Immature natural killer cell (primary cell): ENCODE data around the gene MTREX. TPM values are rescaled to one million over a fixed set of nuclear protein-coding genes. Genes with fewer than 3 reads are reported as not detected.

Experiments
- DNase-seq, 3 donors: peaks; one replicate each; pipeline ENCODE4 v3.0.0; 2022; ENCODE audit warnings: mixed read lengths in 1 of 3
- H3K27ac Mint-ChIP-seq, 6 donors: one replicate each; pipeline ENCODE4 v1.8.0; 2020; ENCODE audit warnings: mixed read lengths in 6 of 6, mild to moderate bottlenecking in 5 of 6, inconsistent platforms in 4 of 6, moderate library complexity in 3 of 6
- H3K27me3 Mint-ChIP-seq, 3 donors: one replicate each; pipeline ENCODE4 v1.8.0; 2020 to 2021; ENCODE audit warnings: low read depth in 3 of 3, mild to moderate bottlenecking in 3 of 3, mixed read lengths in 3 of 3, moderate library complexity in 3 of 3, inconsistent platforms in 1 of 3
- H3K36me3 Mint-ChIP-seq, 3 donors: one replicate each; pipeline ENCODE4 v1.8.0; 2020; ENCODE audit warnings: mixed read lengths in 3 of 3, inconsistent platforms in 2 of 3, mild to moderate bottlenecking in 2 of 3
- H3K4me1 Mint-ChIP-seq, 2 donors: one replicate each; pipeline ENCODE4 v1.8.0; 2020; ENCODE audit warnings: inconsistent platforms in 2 of 2, mild to moderate bottlenecking in 2 of 2, mixed read lengths in 2 of 2, moderate library complexity in 1 of 2
- H3K4me3 Mint-ChIP-seq, 5 donors: one replicate each; pipeline ENCODE4 v1.8.0; 2020; ENCODE audit warnings: mild to moderate bottlenecking in 5 of 5, mixed read lengths in 5 of 5, inconsistent platforms in 3 of 5, moderate library complexity in 3 of 5
- H3K9me3 Mint-ChIP-seq, 6 donors: one replicate each; pipeline ENCODE4 v1.8.0; 2020; ENCODE audit warnings: mild to moderate bottlenecking in 6 of 6, mixed read lengths in 6 of 6, inconsistent platforms in 4 of 6, moderate library complexity in 3 of 6
- polyA plus RNA-seq, 3 donors: library from polyadenylated mRNA; unstranded; fragments of 300-500 nt; fragmentation: Illumina TruSeq; gene quantifications; one replicate each; pipeline ENCODE4 v1.2.3, GENCODE V29; 2021

Gene MTREX
- polyA plus RNA-seq, 3 donors from 2014 or later = 21.8 to 29.3 (median 24.4) TPM

GRCh38 chr5:55429613-55430253 lies 121.9 kb downstream of the MTREX start:
- H3K9me3 Mint-ChIP-seq = peaks cover 15 to 44% (median 32%) of the 10 kb centered on the region in 6 donors
- H3K36me3 Mint-ChIP-seq = peaks cover 36 to 82% (median 75%) of the 10 kb centered on the region in 3 donors
- peaks cover 0 to 8% (median 0%) of the 10 kb centered on the region in 3 donors for H3K27me3 Mint-ChIP-seq
- H3K4me3 Mint-ChIP-seq = no peak overlapping the region
- no peaks in the 10 kb centered on the region for H3K4me1 Mint-ChIP-seq
- DNase-seq = no peak
- H3K27ac Mint-ChIP-seq = no peak overlapping the region

- H3K36me3 Mint-ChIP-seq = peaks cover 29 to 70% (median 58%) of the 10 kb centered on the region in 3 donors
Observed at GRCh38 chr5:55432549-55432948, 124.8 kb downstream of the MTREX start.

GRCh38 chr5:55437452-55437851 lies 129.7 kb downstream of the MTREX start:
- no peak for DNase-seq
- no peak overlapping the region for H3K27ac Mint-ChIP-seq
- H3K4me3 Mint-ChIP-seq = no peak overlapping the region
- H3K9me3 Mint-ChIP-seq = peaks cover 7 to 32% (median 24%) of the 10 kb centered on the region in 6 donors
- H3K27me3 Mint-ChIP-seq = peaks cover 0 to under 1% (median 0%) of the 10 kb centered on the region in 3 donors
- H3K4me1 Mint-ChIP-seq = no peaks in the 10 kb centered on the region
- peaks cover 6 to 26% (median 20%) of the 10 kb centered on the region in 3 donors for H3K36me3 Mint-ChIP-seq

More at GRCh38 chr5:55432549-55432948, 124.8 kb downstream of the MTREX start:
- DNase-seq = no peak
- no peaks in the 10 kb centered on the region for H3K4me1 Mint-ChIP-seq
- no peak overlapping the region for H3K27ac Mint-ChIP-seq
- no peak overlapping the region for H3K4me3 Mint-ChIP-seq
- H3K27me3 Mint-ChIP-seq = peaks cover 0 to 8% (median 0%) of the 10 kb centered on the region in 3 donors
- peaks cover 19 to 58% (median 42%) of the 10 kb centered on the region in 6 donors for H3K9me3 Mint-ChIP-seq

GRCh38 chr5:55437859-55438206 lies 130.0 kb downstream of the MTREX start:
- no peak for DNase-seq
- Mint-ChIP-seq H3K27me3 (no peaks in the 10 kb centered on the region), H3K4me3 (no peak overlapping the region), H3K36me3 (peaks cover 6 to 22% (median 16%) of the 10 kb centered on the region in 3 donors), H3K27ac (peak overlapping the region in 1 of 6 donors; percentile 2), H3K9me3 (peaks cover 6 to 28% (median 20%) of the 10 kb centered on the region in 6 donors), H3K4me1 (no peaks in the 10 kb centered on the region)

- Mint-ChIP-seq H3K9me3 (peaks cover 2 to 23% (median 17%) of the 10 kb centered on the region in 6 donors), H3K36me3 (peaks cover 6 to 20% (median 16%) of the 10 kb centered on the region in 3 donors), H3K27me3 (no peaks in the 10 kb centered on the region), H3K4me1 (no peaks in the 10 kb centered on the region), H3K27ac (peak overlapping the region in 2 of 6 donors; percentile 23 to 59), H3K4me3 (no peak overlapping the region)
- no peak for DNase-seq
Observed at GRCh38 chr5:55438998-55439397, 131.2 kb downstream of the MTREX start.

- no peaks in the 10 kb centered on the region for H3K4me1 Mint-ChIP-seq
- no peak overlapping the region for H3K4me3 Mint-ChIP-seq
- H3K27ac Mint-ChIP-seq = no peak overlapping the region
- peaks cover 0 to 2% (median 0%) of the 10 kb centered on the region in 3 donors for H3K27me3 Mint-ChIP-seq
- no peak for DNase-seq
- H3K9me3 Mint-ChIP-seq = peaks cover 0 to 11% (median 6%) of the 10 kb centered on the region in 6 donors
- H3K36me3 Mint-ChIP-seq = peaks cover 3 to 13% (median 8%) of the 10 kb centered on the region in 3 donors
Observed at GRCh38 chr5:55440188-55440646, 132.4 kb downstream of the MTREX start.

GRCh38 chr5:55441107-55441771 lies 133.4 kb downstream of the MTREX start:
- H3K27ac Mint-ChIP-seq = no peak overlapping the region
- H3K27me3 Mint-ChIP-seq = peaks cover 0 to 2% (median 0%) of the 10 kb centered on the region in 3 donors
- no peaks in the 10 kb centered on the region for H3K4me1 Mint-ChIP-seq
- H3K4me3 Mint-ChIP-seq = no peak overlapping the region
- H3K9me3 Mint-ChIP-seq = peaks cover 0 to 3% (median 2%) of the 10 kb centered on the region in 6 donors
- no peak for DNase-seq
- H3K36me3 Mint-ChIP-seq = peaks cover 0 to 8% (median 3%) of the 10 kb centered on the region in 3 donors

- H3K4me1 Mint-ChIP-seq = no peaks in the 10 kb centered on the region
Observed at GRCh38 chr5:55441954-55442353, 134.2 kb downstream of the MTREX start.

GRCh38 chr5:55445791-55446190 lies 138.0 kb downstream of the MTREX start:
- peaks cover 0 to 2% (median 0%) of the 10 kb centered on the region in 3 donors for H3K27me3 Mint-ChIP-seq
- H3K27ac Mint-ChIP-seq = no peak overlapping the region
- no peak for DNase-seq
- no peak overlapping the region for H3K4me3 Mint-ChIP-seq
- H3K9me3 Mint-ChIP-seq = no peaks in the 10 kb centered on the region
- H3K36me3 Mint-ChIP-seq = peaks cover 0 to 3% (median 0%) of the 10 kb centered on the region in 3 donors
- H3K4me1 Mint-ChIP-seq = no peaks in the 10 kb centered on the region

More at GRCh38 chr5:55441954-55442353, 134.2 kb downstream of the MTREX start:
- no peak overlapping the region for H3K27ac Mint-ChIP-seq
- no peak for DNase-seq
- no peaks in the 10 kb centered on the region for H3K9me3 Mint-ChIP-seq
- no peak overlapping the region for H3K4me3 Mint-ChIP-seq
- H3K36me3 Mint-ChIP-seq = peaks cover 0 to 6% (median 0%) of the 10 kb centered on the region in 3 donors
- peaks cover 0 to 2% (median 0%) of the 10 kb centered on the region in 3 donors for H3K27me3 Mint-ChIP-seq

GRCh38 chr5:55446640-55447351 lies 139.0 kb downstream of the MTREX start:
- H3K36me3 Mint-ChIP-seq = peaks cover 0 to 3% (median 0%) of the 10 kb centered on the region in 3 donors
- H3K27me3 Mint-ChIP-seq = peaks cover 0 to 3% (median 2%) of the 10 kb centered on the region in 3 donors
- H3K4me1 Mint-ChIP-seq = no peaks in the 10 kb centered on the region
- H3K4me3 Mint-ChIP-seq = no peak overlapping the region
- no peak for DNase-seq
- H3K27ac Mint-ChIP-seq = no peak overlapping the region
- H3K9me3 Mint-ChIP-seq = no peaks in the 10 kb centered on the region

- Mint-ChIP-seq H3K36me3 (peaks cover 0 to 6% (median 4%) of the 10 kb centered on the region in 3 donors), H3K9me3 (no peaks in the 10 kb centered on the region), H3K27me3 (peaks cover 0 to 3% (median under 1%) of the 10 kb centered on the region in 3 donors), H3K4me1 (no peaks in the 10 kb centered on the region), H3K4me3 (no peak overlapping the region), H3K27ac (no peak overlapping the region)
- no peak for DNase-seq
Observed at GRCh38 chr5:55450050-55450765, 142.4 kb downstream of the MTREX start.

GRCh38 chr5:55451976-55452375 lies 144.2 kb downstream of the MTREX start:
- Mint-ChIP-seq H3K27me3 (peaks cover 0 to 3% (median 0%) of the 10 kb centered on the region in 3 donors), H3K4me1 (no peaks in the 10 kb centered on the region), H3K9me3 (no peaks in the 10 kb centered on the region), H3K36me3 (peaks cover 0 to 6% (median 4%) of the 10 kb centered on the region in 3 donors), H3K27ac (no peak overlapping the region), H3K4me3 (no peak overlapping the region)
- DNase-seq = no peak

GRCh38 chr5:55453211-55453610 lies 145.4 kb downstream of the MTREX start:
- Mint-ChIP-seq H3K4me1 (no peaks in the 10 kb centered on the region), H3K4me3 (no peak overlapping the region), H3K9me3 (no peaks in the 10 kb centered on the region), H3K27me3 (peaks cover 0 to 3% (median 0%) of the 10 kb centered on the region in 3 donors), H3K36me3 (peaks cover 0 to 6% (median 4%) of the 10 kb centered on the region in 3 donors), H3K27ac (no peak overlapping the region)
- no peak for DNase-seq
